K562 (cell line): Measurements from ENCODE around the gene KNDC1.

Source experiments
- CBFA2T3 ChIP-seq: fragments of 450-650 bp; IDR thresholded peaks from 2 replicates; pipeline ENCODE4 v1.6.1; 2017
- E2F1 ChIP-seq: sonication (generic); formaldehyde crosslinking; IDR thresholded peaks from 2 replicates; pipeline ENCODE4 v1.8.1; 2023; ENCODE audit warnings: mild to moderate bottlenecking, missing genetic modification reagents, moderate library complexity
- ESRRA ChIP-seq: fragments of 450-650 bp; IDR thresholded peaks from 2 replicates; pipeline ENCODE4 v1.6.1; 2014; ENCODE audit warnings: low read depth, mild to moderate bottlenecking, moderate library complexity, borderline replicate concordance
- FOXK2 ChIP-seq, 2 experiments: fragments of 450-650 bp; IDR thresholded peaks in 1 of 2; conservative IDR thresholded peaks in 1 of 2; 2 replicates each; pipeline ENCODE4 v1.6.1; 2016; ENCODE audit warnings: low read depth in 2 of 2, mild to moderate bottlenecking in 1 of 2
- RNF219 ChIP-seq: fragments of 250-450 bp; sonication (Bioruptor Pico); IDR thresholded peaks from 2 replicates; pipeline ENCODE4 v1.5.0; 2022; ENCODE audit warnings: mild to moderate bottlenecking
- ZBTB7A ChIP-seq: IDR thresholded peaks from 2 replicates; pipeline ENCODE4 v1.6.1; 2011; ENCODE audit warnings: low read depth, mild to moderate bottlenecking, low read length, moderate library complexity, borderline replicate concordance; ENCODE audit not compliant: control insufficient read depth
- ZSCAN32 ChIP-seq: fragments of 450-650 bp; formaldehyde crosslinking; IDR thresholded peaks from 2 replicates; pipeline ENCODE4 v1.4.0; 2020; ENCODE audit warnings: mild to moderate bottlenecking, moderate library complexity

GRCh38 chr10:133178357-133179127, 18.5 kb downstream of the KNDC1 start:
- TF ChIP-seq FOXK2 (conservative IDR thresholded peaks at IDR 0.05 in 1 of 2, IDR thresholded peaks at IDR 0.05 in 1 of 2; ENCODE audit: low read depth in 2 of 2), result no peak
- no peak for TF ChIP-seq E2F1
- TF ChIP-seq RNF219, result no peak
- TF ChIP-seq ZBTB7A, result no peak
- TF ChIP-seq CBFA2T3, result no peak
- TF ChIP-seq ESRRA, result no peak
- no peak for TF ChIP-seq ZSCAN32 (CRISPR knock-in tag)
